Stimulated activated CD4-positive, alpha-beta T cell treated with anti-CD3 and anti-CD28 coated beads, Interleukin-4, amount 100 ng/mL, for 4 hours (primary cell): ENCODE measurements around the gene METTL21C.

Experiments
- DNase-seq, 2 experiments: peaks; one replicate each; pipeline ENCODE4 v3.0.0-alpha.2; 2020

Gene METTL21C

GRCh38 chr13:102697264-102697663 is 2.4 kb upstream of the METTL21C start:
- no peak for DNase-seq

- no peak for DNase-seq
Observed at GRCh38 chr13:102696465-102696864, 1.6 kb upstream of the METTL21C start.

- DNase-seq, result no peak
Observed at GRCh38 chr13:102693776-102694175, 1.1 kb downstream of the METTL21C start.

DNA sequence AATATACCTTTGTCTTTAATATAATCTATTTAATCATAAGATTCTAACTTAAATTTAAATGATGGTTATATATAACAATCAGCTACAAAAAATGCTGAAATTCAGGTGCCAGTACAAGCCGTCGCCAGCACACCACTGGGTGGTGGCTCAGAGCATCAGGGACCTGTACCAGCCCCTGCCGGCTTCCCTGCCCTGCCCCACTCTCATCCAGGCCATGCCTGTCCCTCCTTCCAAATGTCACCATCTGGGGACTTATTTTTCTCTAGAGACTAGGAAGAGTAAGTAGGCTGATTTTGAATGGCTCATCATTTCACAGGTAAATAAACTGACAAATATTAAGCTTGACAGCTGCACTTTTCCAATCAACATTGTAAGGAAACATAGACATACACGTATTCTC is 1.6 kb downstream of the METTL21C start:
- no peak for DNase-seq

DNA sequence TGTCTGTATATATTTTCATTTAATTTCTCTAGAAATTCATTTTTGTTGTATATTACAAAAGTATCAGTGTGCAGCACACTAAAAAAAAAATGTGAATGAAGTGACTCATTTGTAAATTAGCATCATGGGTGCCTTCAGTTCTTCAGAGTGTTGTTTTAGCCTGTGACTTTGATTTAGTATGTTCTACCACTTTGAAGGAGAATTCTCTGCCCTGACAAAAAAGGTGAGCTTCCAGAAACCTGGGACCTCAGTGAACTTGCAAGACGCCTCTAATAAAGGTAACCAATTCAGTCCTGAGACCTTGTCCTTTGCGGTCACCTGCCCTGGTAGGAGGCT is 2.4 kb downstream of the METTL21C start:
- no peak for DNase-seq

- DNase-seq, result no peak
Observed at GRCh38 chr13:102690883-102691282, 4.0 kb downstream of the METTL21C start.

GRCh38 chr13:102688306-102688973 is 6.4 kb downstream of the METTL21C start:
- DNase-seq, result no peak

GRCh38 chr13:102687520-102687919 is 7.3 kb downstream of the METTL21C start:
- DNase-seq, result no peak

DNA sequence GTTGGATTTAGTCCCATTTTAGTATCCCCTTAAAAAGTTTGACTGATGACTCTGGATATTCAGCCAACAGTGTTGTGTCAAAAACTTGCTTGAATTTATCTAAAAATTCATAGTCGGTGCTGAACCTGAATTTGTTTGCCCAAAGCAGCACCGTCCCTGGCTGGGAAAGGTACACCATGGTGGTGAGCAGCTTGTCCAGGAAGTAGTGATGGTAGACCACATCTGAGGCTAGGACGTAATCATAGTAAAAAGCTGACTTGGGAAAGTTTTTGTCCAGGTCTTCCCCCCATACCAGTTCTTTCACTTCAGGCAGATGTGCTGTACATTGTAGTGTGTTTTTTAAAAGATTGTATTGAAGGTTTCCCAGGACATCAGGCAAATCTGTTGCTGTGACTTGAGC is 8.8 kb downstream of the METTL21C start:
- DNase-seq, result no peak

DNA sequence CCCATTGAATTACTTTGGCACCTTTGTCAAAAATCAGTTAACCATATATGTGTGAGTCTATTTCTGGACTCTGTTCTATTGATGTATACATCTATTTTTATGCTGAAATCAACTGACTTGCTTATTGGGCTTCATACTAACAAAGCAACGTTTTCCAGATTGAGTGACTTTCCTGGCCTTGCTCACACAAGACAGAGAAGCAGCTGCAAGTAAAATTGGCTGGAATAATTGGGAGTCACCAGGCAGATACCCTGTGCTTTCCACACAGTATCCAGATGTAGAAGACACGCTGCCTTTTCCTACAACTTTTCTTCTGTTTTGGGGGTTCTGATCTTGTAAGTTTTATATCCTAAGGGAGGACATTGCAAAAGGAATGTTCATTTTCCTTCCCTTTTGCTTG is 11.2 kb downstream of the METTL21C start:
- DNase-seq, result no peak

GRCh38 chr13:102682727-102683126 is 12.1 kb downstream of the METTL21C start:
- no peak for DNase-seq

- DNase-seq, result no peak
Observed at GRCh38 chr13:102682211-102682610, 12.6 kb downstream of the METTL21C start.

GRCh38 chr13:102680842-102681740 is 13.8 kb downstream of the METTL21C start:
- no peak for DNase-seq

DNA sequence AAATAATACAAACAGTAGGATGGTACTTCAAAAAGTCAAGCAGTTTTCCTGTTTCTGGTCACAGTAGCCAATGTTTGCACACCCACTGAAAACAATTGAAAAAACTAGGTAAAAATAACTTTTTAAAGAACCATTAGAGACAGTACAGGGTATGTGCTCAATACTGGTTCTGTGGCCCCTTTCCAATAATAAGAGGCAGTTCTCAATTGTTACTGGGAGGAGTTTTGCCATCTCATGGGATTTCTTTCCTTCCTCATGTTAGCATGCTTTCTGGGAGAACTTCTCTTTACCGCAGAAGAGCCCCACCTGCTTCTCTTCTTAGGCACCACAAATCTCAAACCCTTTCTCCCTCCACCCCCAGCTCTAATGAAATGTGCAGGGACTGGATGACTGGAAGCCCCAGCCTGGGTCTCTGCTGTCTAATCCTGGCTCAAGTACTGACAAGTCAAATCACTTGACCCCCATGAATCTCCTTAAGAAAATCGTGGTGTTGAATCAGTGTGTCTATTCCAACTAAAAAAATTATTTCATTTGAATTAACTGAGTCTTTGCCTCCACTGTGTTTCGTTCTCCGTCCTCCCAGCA is 14.6 kb downstream of the METTL21C start:
- no peak for DNase-seq

DNA sequence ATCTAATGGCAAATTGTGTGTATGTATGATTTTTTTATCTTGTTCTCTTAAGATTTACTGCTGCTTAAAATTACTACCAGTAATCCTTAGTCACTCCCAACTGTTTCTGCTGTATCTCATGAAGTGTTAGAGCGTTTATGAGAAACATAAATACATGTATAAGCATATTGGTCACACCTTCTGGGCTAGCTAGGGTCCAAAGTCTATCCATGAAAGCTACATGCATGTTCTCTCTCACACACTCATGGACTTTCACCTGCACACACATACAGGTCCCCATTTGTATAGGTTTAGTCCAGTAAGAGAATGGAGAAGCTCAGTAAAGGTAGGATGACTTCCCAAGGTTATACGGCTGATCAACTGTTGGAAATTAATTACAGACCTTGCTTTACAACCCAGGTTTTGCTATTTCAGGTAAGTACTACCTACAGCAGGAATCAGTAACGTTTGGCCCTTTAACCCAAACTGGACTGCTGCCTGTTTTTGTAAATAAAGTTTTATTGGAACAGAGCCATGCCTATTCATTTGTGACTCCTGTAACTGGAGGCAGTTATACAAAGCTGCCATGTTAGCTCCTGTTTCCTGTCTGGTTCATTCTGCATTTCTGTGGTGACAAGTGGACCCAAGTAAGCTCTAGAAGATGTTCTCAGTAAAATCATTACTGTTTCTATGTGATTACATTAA is 15.3 kb downstream of the METTL21C start:
- DNase-seq, result no peak

DNA sequence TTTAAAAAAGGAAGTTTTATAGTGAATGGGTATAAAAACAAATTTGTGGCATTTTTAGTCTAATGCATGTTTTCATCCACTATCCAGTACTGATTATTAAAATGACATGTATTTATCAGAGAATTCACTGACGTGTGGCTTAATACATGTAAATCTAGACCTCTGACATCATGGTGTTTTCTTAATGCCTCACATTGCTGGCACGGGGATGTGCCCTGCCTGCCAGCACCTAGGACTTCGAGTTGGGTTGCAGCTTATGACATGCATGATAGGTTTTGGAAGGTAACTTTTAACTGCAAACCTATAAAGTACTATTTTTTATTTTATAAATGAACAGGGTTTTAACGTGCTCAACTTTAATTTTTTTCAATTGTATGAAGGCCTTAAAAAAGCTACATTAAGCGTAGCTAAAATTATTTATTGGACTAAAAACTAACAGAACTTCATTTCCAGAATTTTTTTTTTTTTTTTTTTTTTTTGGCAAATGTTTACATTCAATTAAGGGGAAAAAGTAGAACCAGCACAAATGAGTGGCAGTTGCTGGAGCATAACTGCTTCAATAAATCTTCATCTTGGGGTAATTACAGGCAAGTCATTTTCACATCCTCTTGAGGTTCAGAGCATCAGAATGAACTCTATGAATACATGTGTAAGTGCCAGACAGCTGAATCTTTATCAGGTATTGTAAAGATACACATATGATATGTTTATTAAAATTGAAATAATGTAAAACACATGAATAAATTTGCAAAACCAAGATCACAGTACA is 16.3 kb downstream of the METTL21C start:
- DNase-seq, result no peak

DNA sequence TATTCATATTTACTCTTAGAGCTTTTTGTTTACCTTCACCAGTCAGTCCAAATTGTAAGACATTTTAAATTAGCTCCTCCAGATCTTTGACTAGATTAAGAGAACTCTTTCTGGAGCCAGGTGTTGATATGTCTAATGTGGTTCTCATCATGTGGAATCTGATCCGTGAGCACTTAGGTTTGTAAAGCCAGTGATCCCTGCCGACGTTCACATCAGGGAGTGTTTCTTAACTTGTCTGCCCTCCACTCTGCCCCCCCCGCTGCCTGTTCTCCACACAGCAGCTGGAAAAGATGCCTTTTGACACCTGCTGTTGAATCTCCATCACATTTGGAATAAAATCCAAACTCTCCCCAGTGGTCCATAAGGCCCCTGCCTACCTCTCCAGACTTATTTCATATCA is 17.7 kb downstream of the METTL21C start:
- DNase-seq, result no peak

DNA sequence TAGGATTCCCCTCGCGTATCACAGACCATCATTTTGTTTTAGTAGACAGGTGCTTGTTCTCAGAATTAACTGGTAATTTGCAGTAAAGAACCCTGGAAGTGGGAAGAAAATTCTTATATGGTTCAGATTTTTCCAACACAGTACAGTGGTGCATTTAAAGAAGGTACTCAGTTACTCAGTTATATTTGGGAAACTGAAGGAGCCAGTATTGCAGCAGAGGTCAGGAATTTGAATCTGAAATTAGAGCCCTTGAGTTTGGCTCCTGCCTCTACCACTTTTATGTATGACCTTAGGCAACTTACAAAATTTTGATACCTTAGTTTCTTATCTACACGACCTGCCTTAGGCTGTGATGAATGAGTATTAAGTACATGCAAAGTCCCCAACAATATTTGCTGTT is 19.7 kb downstream of the METTL21C start:
- no peak for DNase-seq

DNA sequence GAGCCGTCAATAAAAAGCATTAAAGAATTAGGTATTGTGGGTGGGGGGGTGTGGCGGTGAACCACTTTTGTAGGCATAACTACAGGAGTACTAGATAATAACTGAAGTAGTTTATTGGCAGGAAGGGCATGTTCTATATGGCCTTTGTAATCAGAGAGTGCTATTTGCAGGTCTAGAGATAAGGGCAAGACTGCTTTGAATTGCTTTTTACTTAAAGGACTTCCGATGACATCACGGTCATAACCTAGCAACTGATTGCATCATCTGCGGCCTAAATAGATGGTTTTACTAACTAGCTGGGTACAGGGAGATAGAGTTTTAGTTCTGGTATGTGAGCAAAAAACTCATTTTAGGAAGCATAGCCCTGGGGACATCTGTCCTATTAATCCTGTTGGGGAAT is 24.7 kb downstream of the METTL21C start:
- no peak for DNase-seq

GRCh38 chr13:102667911-102668310 is 26.9 kb downstream of the METTL21C start:
- no peak for DNase-seq

DNA sequence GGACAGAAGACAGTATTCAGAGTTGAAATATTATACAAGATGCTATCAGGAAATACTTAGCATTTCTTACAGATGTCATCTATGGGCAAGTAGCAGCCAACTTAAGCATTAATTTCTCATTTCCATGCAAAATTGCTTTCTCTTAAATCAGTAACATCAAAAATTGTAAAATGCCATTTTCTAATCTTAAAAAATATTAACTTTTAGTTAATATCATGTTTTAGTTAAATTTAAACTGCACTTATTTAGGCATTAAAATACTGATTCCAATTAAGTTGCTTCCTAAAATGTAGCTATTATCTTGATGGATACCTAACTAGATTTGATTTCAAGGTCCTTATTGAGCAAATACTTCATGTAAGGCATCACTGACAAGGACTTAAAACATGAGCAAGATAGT is 27.8 kb downstream of the METTL21C start:
- DNase-seq, result no peak

GRCh38 chr13:102659168-102659713 is 35.6 kb downstream of the METTL21C start:
- DNase-seq, result no peak
